Peyer's patch (tissue), 4 donors: ENCODE results near the gene CEL.

Experiments used
- CTCF ChIP-seq, 6 experiments: fragments of 450-650 bp in 4 of 6; fragments of 200-600 bp in 2 of 6; sonication (generic) in 1 of 6; IDR thresholded peaks; one replicate each; pipeline ENCODE4 v1.5.1; 2017 to 2019; ENCODE audit warnings: antibody characterized with exemption in 6 of 6, mild to moderate bottlenecking in 3 of 6, moderate library complexity in 1 of 6
- POLR2A ChIP-seq, 2 donors: fragments of 450-650 bp; IDR thresholded peaks; one replicate each; pipeline ENCODE4 v1.5.1; 2017; ENCODE audit warnings: antibody characterized with exemption in 2 of 2, mild to moderate bottlenecking in 2 of 2, moderate library complexity in 2 of 2

GRCh38 chr9:133107961-133108793, 46.4 kb downstream of the CEL start:
- no peak for TF ChIP-seq POLR2A (IDR thresholded peaks at IDR 0.05)
- TF ChIP-seq CTCF (IDR thresholded peaks at IDR 0.05), result no peak
